Parathyroid adenoma (tissue), 2 donors: ENCODE results near the gene NUP43.

Source experiments
- H2AFZ ChIP-seq: fragments of 300-600 bp; sonication (generic); one replicate; pipeline ENCODE4 v1.7.0; 2017; ENCODE audit warnings: antibody characterized with exemption, mild to moderate bottlenecking
- H3K27ac ChIP-seq: fragments of 300-600 bp; sonication (generic); one replicate; pipeline ENCODE4 v1.7.0; 2017
- H3K27me3 ChIP-seq: fragments of 300-600 bp; sonication (generic); one replicate; pipeline ENCODE4 v1.7.0; 2017; ENCODE audit warnings: low read length; ENCODE audit not compliant: control insufficient read depth, insufficient read depth
- H3K36me3 ChIP-seq: fragments of 300-600 bp; sonication (generic); one replicate; pipeline ENCODE4 v1.7.0; 2017; ENCODE audit warnings: low read length; ENCODE audit not compliant: control insufficient read depth, insufficient read depth
- H3K4me1 ChIP-seq: fragments of 300-600 bp; sonication (generic); one replicate; pipeline ENCODE4 v1.7.0; 2017; ENCODE audit warnings: control low read depth
- H3K4me2 ChIP-seq: fragments of 300-600 bp; sonication (generic); one replicate; pipeline ENCODE4 v1.7.0; 2017; ENCODE audit warnings: low read length
- H3K4me3 ChIP-seq: fragments of 300-600 bp; sonication (generic); one replicate; pipeline ENCODE4 v1.7.0; 2017; ENCODE audit warnings: low read depth, low read length
- H3K79me2 ChIP-seq: fragments of 300-600 bp; sonication (generic); one replicate; pipeline ENCODE4 v1.7.0; 2017; ENCODE audit warnings: control low read depth
- H3K9ac ChIP-seq: fragments of 300-600 bp; sonication (generic); one replicate; pipeline ENCODE4 v1.7.0; 2017; ENCODE audit warnings: mild to moderate bottlenecking
- H3K9me3 ChIP-seq: fragments of 300-600 bp; sonication (generic); one replicate; pipeline ENCODE4 v1.7.0; 2017; ENCODE audit warnings: low read length; ENCODE audit not compliant: control insufficient read depth
- TF ChIP-seq, protein P1 (sequence below): fragments of 300-600 bp; sonication (generic); IDR thresholded peaks from one replicate; pipeline ENCODE4 v1.7.0; 2017; ENCODE audit warnings: antibody characterized with exemption, mild to moderate bottlenecking
- donor health status: primary hyperparathyroidism.

The NUP43 gene

DNA sequence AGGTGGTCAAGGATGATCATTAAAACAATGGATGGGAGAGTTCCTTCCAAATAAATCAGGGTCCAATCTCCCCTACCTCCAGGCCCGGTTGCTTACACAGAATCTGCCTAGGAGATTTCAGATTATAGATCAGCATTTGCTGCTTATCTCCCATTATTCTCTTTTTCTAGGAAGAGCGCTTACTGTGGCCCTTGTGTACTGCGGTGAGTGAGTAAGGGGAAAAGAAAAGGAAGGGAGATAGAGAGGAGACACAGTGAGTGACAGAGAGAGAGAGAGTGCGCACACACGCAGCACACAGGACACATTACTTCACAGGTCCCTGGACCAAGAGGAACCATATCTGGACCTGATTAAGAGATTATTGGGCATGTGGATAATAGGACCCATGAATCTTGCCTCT is 34.6 kb downstream of the NUP43 start:
- H3K36me3 ChIP-seq, result no peaks in the 10 kb centered on the region
- H3K79me2 ChIP-seq, result peaks cover 68% of the 10 kb centered on the region
- no peak overlapping the region for H3K9ac ChIP-seq
- H3K27ac ChIP-seq, result no peak overlapping the region
- no peak overlapping the region for H3K4me2 ChIP-seq
- H3K4me3 ChIP-seq, result no peak overlapping the region
- peaks cover 13% of the 10 kb centered on the region for H3K4me1 ChIP-seq
- H3K27me3 ChIP-seq, result no peaks in the 10 kb centered on the region
- H3K9me3 ChIP-seq, result no peaks in the 10 kb centered on the region
- TF ChIP-seq, protein P1, sequence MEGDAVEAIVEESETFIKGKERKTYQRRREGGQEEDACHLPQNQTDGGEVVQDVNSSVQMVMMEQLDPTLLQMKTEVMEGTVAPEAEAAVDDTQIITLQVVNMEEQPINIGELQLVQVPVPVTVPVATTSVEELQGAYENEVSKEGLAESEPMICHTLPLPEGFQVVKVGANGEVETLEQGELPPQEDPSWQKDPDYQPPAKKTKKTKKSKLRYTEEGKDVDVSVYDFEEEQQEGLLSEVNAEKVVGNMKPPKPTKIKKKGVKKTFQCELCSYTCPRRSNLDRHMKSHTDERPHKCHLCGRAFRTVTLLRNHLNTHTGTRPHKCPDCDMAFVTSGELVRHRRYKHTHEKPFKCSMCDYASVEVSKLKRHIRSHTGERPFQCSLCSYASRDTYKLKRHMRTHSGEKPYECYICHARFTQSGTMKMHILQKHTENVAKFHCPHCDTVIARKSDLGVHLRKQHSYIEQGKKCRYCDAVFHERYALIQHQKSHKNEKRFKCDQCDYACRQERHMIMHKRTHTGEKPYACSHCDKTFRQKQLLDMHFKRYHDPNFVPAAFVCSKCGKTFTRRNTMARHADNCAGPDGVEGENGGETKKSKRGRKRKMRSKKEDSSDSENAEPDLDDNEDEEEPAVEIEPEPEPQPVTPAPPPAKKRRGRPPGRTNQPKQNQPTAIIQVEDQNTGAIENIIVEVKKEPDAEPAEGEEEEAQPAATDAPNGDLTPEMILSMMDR, result no peak
- no peak overlapping the region for H2AFZ ChIP-seq

DNA sequence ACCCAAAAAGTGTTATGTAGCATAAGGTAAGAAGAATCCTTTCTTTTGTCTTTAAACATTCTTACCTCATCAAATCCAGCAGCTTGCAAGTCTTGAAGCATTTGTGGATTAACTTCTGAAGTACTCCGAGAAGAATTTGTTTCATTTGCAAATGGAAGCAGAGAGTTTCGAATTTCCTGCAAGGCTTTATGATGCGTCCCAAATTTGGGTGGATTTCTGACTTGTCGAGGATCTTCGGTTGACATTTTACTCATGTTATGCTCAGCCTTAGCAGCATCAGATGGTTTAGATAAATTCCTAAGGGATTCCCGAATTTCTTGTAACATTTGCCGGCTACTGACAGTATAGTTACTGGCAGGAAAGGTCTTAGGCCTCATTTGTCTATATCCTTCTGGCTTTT is 44.6 kb downstream of the NUP43 start:
- Histone ChIP-seq H3K4me2 (no peak overlapping the region), H2AFZ (no peak overlapping the region), H3K9me3 (no peaks in the 10 kb centered on the region), H3K79me2 (peaks cover 55% of the 10 kb centered on the region), H3K4me3 (no peak overlapping the region), H3K4me1 (no peaks in the 10 kb centered on the region), H3K27ac (no peak overlapping the region), H3K9ac (no peak overlapping the region), H3K27me3 (no peaks in the 10 kb centered on the region), H3K36me3 (no peaks in the 10 kb centered on the region)
- TF ChIP-seq, protein P1, result no peak

DNA sequence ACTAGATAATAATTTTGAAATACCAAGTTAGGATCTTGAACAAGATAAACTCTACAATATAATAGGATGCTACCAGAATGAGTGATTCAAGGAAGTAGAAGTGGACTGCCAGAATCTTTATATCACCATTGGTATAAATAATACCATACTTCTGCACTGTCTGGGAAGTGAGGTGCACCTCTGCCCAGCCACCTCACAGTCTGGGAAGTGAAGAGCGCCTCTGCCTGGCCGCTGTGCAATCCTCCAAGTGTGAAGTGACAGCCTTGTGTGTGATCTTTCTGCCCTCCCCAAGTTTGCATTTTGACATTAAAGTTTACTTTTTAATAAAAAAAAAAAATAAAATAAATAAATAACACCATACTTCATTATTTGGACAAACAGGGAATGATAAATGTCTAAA is 47.2 kb downstream of the NUP43 start:
- Histone ChIP-seq H3K4me1 (no peaks in the 10 kb centered on the region), H3K4me2 (no peak overlapping the region), H3K9me3 (no peaks in the 10 kb centered on the region), H3K79me2 (peaks cover 55% of the 10 kb centered on the region), H3K4me3 (no peak overlapping the region), H3K27ac (no peak overlapping the region), H3K27me3 (no peaks in the 10 kb centered on the region), H2AFZ (no peak overlapping the region), H3K9ac (no peak overlapping the region), H3K36me3 (no peaks in the 10 kb centered on the region)
- TF ChIP-seq, protein P1, result no peak

DNA sequence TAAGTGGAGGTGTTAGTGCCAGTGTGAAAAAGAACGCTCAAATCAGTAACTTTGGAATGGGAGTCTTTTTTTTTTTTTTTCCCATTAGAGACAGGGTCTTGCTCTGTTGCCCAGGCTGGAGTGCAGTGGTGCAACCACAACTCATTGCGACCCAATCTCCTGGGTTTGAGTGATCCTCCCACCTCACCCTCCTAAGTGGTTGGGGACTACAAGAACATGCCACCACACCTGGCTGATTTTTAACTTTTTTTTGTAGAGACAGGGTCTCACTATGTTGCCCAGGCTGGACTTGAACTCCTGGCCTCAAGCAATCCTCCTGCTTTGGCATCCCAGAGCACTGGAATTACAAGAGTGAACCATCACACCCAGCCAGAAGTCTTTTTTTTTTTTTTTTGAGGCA is 48.2 kb downstream of the NUP43 start:
- no peak overlapping the region for H3K4me2 ChIP-seq
- no peak overlapping the region for H3K9ac ChIP-seq
- H3K27ac ChIP-seq, result no peak overlapping the region
- H3K27me3 ChIP-seq, result no peaks in the 10 kb centered on the region
- no peaks in the 10 kb centered on the region for H3K4me1 ChIP-seq
- H3K4me3 ChIP-seq, result no peak overlapping the region
- no peaks in the 10 kb centered on the region for H3K9me3 ChIP-seq
- H2AFZ ChIP-seq, result no peak overlapping the region
- TF ChIP-seq, protein P1, result no peak
- H3K36me3 ChIP-seq, result no peaks in the 10 kb centered on the region
- peaks cover 52% of the 10 kb centered on the region for H3K79me2 ChIP-seq

DNA sequence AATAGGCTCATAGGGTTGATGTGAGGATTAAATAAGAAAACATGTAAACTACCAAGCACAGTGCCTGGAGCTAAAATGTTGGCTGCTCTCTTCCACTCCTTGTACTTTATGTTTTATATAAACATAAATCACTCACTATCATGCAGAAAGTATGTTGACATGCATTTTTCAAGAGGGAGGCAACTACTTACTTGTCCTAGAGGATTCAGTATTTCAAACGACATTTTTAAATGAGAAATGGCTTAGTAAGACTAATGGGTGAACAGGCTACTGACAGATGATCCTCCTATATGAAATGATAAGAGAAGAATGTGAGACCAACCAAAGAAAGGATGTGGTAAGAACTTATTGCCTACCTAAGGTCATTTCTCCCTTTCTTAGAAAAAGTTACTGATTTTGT is 49.4 kb downstream of the NUP43 start:
- Histone ChIP-seq H3K36me3 (no peaks in the 10 kb centered on the region), H3K9ac (no peak overlapping the region), H3K27ac (no peak overlapping the region), H3K27me3 (no peaks in the 10 kb centered on the region), H2AFZ (no peak overlapping the region), H3K79me2 (peaks cover 60% of the 10 kb centered on the region), H3K4me3 (no peak overlapping the region), H3K9me3 (no peaks in the 10 kb centered on the region), H3K4me1 (no peaks in the 10 kb centered on the region), H3K4me2 (no peak overlapping the region)
- TF ChIP-seq, protein P1, result no peak
